Measurements from ENCODE around the gene MPP7.

Gene MPP7

DNA sequence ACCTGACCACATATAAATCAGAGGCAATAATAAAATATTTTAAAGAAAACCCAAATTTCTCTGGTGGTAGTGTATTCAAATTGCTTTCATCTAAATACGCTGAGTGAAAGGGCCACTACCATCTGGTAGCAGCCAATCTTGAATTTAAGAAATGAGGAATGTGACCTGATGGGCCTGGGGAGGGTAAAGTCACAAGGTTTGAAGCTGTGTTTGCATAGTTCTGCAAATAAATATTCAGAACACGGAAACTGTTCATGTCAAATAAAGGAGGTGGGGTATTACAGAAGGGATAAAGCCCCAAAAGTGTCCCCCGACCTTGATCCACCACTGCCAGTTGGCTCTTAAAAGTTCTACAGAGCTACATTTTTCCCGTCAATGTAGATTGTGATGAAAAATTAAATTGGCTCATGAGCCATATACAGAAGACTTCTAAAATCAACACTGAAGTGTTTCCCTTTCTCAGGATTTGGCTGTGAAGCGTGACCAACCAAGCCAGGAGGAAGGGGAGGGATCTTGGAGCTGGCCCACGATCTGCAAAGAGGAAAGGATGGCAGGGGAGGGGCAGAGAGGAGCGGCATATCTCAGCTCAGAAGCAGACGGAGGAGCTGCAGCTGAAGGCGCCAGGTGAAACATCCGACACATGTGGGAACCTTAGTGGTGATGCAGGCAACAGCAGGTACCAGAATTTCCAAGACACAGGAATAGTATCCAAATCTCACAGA, 39.6 kb downstream of the MPP7 start:
- DNase-seq: no peak

DNA sequence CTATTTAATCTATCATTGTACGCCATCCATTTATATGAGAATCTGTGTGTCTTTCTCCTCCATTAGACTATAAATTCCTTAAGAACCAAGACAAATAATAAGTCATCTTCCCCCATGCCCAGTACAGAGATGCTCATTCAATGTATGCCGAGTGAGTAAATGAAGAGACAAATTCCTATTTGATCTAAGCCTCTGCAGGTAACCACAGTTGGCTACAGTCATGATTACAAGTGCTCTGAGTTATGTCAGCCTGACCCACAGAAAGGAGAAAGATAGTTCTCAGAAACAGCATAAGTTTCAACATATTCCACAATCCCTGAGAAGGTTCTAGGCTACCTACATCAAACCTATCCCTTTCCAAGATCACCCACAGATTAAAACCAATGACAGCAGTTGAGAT, 46.1 kb downstream of the MPP7 start:
- DNase-seq: no peak

DNA sequence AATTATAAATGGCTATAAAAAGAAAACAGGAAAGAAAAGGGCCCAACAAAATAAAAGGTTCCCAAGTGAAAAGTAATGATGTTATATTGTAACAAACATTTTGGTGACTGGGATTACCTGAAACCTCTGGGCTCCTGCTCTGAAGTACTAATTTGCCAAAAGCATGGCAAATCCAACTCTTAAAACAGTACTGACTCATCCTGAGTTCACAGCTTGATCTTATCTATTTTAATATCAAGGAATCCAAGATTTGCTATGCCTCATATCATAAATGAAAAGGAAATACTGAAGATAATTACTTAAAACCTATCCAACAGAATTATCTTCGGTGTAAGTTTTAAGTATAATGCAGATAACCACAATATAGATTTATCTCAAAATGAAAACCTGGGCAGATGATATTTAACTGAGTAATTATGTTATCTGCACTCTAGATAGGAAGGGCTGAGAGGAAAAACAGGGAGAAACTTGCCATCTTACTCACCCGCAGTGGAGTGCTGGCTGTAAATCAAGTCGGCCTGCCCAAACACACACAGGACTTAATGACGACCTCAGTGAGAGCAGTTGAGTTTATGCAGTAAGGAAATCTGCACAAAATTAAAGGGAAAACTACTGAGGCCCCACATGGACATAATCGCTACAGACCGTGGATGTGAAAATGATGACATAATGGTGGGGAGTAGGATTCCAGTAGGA, 48.4 kb downstream of the MPP7 start:
- no peak for DNase-seq

DNA sequence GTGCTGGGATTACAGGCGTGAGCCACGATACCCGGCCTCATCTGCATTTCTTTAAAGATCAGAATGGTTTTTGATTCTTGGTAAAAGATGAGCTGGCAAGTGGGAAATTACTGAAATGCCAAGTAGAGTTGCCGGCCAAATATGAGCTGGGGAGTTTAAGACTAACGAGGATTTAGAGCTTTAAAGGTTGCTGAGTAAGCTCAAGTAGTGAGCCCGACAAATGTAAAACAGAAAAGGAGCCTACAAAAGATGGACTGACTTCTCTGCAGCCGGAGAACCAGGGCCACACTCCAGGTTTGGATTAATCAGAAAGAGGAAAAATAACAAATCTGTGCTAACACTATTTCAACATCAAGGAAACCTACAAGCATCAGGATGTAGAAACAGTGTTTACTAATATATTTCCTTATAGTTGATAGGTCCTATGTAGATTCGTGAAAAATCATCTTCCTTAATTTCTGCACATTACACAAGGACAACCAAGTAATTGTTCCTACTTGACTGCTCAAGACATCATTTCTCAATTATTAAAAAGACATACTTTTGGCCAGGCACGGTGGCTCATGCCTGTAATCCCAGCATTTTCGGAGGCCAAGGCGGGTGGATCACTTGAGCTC, 49.6 kb downstream of the MPP7 start:
- DNase-seq: no peak

All from DMS79 treated with DMSO at 0.1 percent for 48 hours (cell line).